ENCODE data around the gene MC3R. TPM values are rescaled to one million over a fixed set of nuclear protein-coding genes. Genes with fewer than 3 reads are reported as not detected.

Gene MC3R
- not detected in 2 replicates for total RNA-seq

DNA sequence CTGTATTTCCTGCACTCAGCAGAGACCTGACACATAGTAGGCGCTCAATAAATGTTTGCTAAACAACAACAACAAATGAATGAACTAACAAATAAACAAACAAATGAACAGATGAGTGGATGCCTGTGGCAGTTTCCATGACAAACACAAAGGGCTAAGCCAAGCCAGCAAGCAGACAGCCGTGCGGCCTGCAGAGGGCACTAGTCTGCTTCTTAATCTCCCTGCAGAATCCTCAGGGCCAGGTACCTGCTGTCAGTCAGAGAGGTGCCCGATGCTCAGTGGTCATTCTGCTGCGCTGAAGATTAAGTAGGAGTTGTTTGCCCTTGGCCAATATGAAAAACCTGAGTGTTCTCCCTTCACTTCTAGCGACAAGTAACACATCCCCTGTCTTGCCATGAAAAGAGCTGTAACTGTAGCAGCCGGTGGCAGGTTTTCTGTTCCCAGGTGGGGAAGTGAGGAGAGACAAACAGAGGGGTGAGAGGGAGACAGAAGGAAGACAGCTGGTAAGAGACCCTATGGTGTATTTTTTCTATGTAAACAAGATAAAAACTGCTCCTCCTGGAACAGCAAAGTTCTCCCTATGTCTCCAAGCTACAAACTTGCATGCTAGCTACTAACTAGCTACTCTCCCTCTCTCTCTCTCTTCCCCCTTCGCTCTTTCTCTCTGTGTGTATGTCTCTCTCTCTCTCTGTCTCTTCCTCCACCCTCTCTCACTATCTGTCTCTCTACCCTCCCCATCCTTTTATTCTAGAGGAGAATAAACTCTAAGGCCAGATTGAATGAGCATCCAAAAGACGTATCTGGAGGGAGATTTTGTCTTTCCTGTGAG is at the start of gene MC3R:
MC3R (plus strand) TSS at position 779 of the 829 bp plus-strand sequence. CDS start 112 bp downstream, outside the sequence.

Other genes starting within 250 kb of the MC3R start
- not detected in 2 replicates for gene CBLN4, start 243.2 kb upstream of the MC3R start, total RNA-seq
- gene FAM210B, start 110.2 kb downstream of the MC3R start, total RNA-seq = 28.0 and 40.0 TPM in 2 replicates
- gene AURKA, start 143.5 kb downstream of the MC3R start, total RNA-seq = 2.4 and 8.2 TPM in 2 replicates
- gene CSTF1, start 143.9 kb downstream of the MC3R start, total RNA-seq = 22.4 and 33.0 TPM in 2 replicates
- gene CASS4, start 163.5 kb downstream of the MC3R start, total RNA-seq = 3.0 and 5.0 TPM in 2 replicates
- gene RTF2, start 219.9 kb downstream of the MC3R start, total RNA-seq = 93.4 and 99.8 TPM in 2 replicates